ENCODE measurements around the gene SEC22A.

The SEC22A gene

GRCh38 chr3:123201557-123202427 lies at the start of gene SEC22A:
TSS of gene SEC22A (plus strand) at chr3:123201943. CDS start at chr3:123209218, 7,275 bp downstream.
- H3K4me3 ChIP-seq = peak within 1 kb of the TSS; percentile 80
- TF ChIP-seq CTCF (IDR thresholded peaks at IDR 0.05) = no peak
- peak within 1 kb of the TSS; percentile 78 to 91 for H3K27ac ChIP-seq
- peak; percentile 93 for DNase-seq (ENCODE audit: low spot score)

- Histone ChIP-seq H3K4me3 (no peak overlapping the region), H3K27ac (no peak overlapping the region)
- TF ChIP-seq CTCF (IDR thresholded peaks at IDR 0.05) = no peak
- DNase-seq (ENCODE audit: low spot score) = no peak
Measured at GRCh38 chr3:123152687-123153086, 49.1 kb upstream of the SEC22A start.

GRCh38 chr3:123153125-123154019 lies 48.4 kb upstream of the SEC22A start:
- H3K4me3 ChIP-seq = no peak overlapping the region
- H3K27ac ChIP-seq = no peak overlapping the region
- DNase-seq (ENCODE audit: low spot score) = no peak
- no peak for TF ChIP-seq CTCF (IDR thresholded peaks at IDR 0.05)

GRCh38 chr3:123154020-123154985 lies 47.4 kb upstream of the SEC22A start:
- no peak for TF ChIP-seq CTCF (IDR thresholded peaks at IDR 0.05)
- H3K4me3 ChIP-seq = no peak overlapping the region
- no peak overlapping the region for H3K27ac ChIP-seq
- DNase-seq (ENCODE audit: low spot score) = no peak

GRCh38 chr3:123155471-123156011 lies 46.2 kb upstream of the SEC22A start:
- no peak for DNase-seq (ENCODE audit: low spot score)
- Histone ChIP-seq H3K4me3 (no peak overlapping the region), H3K27ac (no peak overlapping the region)
- no peak for TF ChIP-seq CTCF (IDR thresholded peaks at IDR 0.05)
